Fibroblast of peridontal ligament (primary cell): Measurements from ENCODE around the gene RNF11.
A peak's percentile ranks its signal among the peaks of the same experiment; 100 is the strongest.

ENCODE experiments used
- DNase-seq: peaks from one replicate; pipeline ENCODE4 v3.0.0-alpha.2; 2010; ENCODE audit errors: extremely low read depth

The RNF11 gene

DNA sequence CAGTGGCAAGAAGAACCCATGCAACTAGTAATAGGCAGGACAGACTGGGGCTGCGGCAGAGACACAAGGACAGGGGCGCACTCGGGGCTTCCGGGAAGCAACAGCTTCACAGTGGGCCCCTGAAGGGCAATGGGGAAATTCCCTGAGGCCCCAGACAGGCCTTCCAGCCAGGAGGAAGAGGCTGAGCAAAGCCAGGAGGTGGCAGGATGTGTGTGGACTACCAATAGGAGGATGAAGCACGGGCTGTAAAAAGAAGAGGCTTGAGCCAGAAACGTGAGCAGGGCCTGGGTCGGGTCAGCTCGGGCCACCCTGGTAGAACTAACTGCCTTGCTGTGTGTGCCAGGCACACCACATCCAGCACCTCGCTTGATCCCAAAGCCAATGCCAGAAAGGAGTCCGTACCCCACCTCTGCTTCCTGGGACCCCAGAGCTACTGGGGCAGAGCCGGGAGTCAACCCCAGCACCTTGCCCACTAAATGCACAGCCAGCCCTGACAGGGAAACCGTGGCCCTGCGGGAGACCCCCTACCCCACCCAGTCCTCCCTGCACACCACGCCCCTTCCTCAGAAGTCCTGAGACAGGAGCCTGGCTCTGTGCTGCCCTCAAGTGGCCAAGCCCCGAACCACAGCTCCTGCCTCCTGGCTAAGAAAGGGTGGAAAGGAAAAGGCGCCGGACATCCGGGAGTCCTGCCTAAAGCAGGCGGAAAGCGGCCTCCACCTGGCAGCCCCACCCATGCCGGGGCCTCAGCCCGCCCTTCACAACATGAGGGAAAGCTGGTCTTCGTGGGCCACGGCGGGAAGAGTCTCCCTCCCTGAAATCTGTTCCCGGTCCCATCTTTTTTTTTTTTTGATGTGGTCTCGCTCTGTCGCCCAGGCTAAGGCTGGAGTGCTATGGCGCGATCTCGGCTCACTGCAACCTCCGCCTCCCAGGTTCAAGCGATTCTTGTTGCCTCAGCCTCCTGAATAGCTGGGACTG lies 60.6 kb downstream of the RNF11 start:
- peak; percentile 78 for DNase-seq

DNA sequence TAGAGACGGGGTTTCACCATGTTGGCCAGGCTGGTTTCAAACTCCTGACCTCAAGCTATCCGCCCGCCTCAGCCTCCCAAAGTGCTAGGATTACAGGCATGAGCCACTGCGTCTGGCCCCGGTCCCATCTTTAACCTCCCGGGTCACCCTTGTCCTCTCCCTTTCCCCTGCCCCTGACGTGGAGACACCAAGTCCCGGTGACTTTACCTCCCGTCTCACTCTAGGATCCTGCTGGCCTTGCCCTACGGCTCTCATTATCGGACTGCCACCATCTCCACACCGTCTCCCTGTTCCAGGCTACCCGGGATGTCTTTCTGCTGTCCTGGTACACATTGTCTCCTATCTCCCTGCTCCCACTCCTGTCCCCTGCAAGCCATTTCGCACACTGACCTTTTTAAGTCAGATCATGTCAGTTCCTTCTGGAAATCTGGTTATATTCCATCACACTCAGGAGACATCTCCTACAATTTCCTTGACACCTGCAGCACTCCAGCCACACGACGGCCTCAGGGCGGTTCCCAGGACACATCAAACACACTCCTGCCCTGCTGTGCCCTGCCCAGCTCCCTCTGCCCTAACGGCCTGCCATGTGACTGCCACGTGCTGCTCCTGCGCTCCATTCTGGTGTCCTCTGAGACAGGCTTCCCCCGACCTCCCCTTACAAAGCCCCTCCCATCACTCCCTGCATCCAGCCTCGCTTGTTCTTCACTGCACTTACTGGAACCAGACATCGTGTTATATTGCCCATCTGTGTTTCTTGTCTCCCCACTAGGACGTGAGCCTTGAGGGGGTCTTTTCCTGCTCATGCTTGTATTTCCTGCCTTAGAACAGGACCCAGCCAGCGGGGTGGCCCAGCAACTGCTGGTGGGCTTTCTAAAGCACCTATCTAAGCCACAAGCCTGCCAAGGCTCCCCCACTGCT lies 61.6 kb downstream of the RNF11 start:
- DNase-seq: no peak

DNA sequence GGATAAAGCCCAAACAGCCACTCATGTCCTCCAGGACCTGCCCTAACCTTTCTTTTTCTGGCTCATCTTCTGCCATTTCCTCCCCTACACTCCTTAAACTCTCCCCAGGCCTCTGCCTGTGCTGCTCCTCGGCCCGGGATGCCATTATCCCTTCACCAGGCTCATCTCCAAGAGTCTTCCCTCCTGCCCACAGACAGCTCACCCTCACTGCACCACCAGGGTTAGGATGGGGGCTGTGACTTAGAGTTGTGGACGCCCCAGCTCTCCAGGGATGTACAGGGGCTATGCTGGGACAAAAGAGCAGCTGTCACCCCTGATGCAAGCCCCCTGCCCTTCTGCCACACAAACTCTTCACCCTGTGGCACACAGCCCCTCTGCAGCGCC lies 62.2 kb downstream of the RNF11 start:
- no peak for DNase-seq

DNA sequence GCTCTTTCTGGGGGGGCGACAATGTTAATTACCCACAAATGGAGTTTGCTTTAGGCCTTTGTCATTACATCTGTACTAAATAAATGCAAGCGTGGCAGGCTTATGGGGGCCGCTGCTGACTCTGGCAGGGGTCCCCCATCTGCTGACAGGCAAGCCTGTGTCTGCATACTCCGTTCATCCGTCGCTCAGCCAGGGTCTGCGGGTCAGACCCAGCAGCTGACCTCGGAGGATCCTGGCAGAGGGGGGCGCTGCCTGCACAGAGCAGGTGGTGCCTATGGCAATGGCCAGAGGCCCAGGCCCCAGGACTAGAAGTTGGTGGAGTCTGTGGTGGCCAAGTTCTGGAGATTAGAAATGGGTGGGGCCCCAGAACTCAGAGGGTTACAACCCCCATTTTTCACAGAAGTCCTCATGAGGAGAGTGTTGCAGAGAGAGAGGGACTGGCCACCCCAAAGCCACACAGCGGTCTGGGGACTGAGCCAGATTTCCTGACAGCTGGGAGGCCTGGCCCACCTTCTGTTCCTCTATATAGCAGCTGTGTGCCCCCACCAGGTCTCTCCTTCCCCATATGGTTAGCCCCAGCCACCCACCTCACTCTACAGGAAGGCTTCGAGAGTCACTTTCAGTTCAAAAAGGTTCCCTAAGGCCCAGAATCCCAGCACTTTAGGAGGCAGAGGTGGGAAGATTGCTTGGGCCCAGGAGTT lies 63.3 kb downstream of the RNF11 start:
- no peak for DNase-seq

DNA sequence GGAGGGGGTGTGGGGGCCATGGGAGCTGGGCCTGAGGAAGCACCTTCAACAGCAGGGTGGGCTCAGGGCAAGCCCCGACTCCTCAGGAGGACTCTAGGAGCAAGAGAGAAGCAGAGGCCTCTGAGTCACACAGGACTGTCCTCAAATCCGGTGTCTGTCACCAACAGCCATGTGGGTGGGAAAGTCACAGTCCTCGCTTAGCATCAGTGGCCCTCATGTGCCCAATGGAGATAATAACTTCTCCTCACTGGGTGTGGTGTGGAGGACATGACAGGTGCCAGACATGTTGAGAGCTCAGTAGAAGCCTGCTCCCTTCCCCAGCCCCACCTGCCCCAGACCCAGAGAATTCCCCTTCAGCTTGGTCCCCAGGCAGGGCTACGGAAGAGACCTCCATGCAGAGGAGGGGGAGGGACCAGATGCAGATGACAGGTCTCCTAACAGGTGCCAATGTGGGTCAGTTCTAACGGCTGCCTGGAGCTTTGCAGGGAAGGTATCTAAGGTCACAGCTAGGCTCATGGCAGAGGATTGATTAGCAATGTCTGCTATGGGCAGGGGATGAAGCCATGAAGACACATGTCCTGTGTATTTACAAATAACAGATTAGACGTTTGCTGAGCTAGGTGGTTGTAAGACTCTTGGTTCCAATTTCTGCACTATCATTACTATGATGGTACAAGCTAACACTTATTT lies 64.1 kb downstream of the RNF11 start:
- DNase-seq: no peak

DNA sequence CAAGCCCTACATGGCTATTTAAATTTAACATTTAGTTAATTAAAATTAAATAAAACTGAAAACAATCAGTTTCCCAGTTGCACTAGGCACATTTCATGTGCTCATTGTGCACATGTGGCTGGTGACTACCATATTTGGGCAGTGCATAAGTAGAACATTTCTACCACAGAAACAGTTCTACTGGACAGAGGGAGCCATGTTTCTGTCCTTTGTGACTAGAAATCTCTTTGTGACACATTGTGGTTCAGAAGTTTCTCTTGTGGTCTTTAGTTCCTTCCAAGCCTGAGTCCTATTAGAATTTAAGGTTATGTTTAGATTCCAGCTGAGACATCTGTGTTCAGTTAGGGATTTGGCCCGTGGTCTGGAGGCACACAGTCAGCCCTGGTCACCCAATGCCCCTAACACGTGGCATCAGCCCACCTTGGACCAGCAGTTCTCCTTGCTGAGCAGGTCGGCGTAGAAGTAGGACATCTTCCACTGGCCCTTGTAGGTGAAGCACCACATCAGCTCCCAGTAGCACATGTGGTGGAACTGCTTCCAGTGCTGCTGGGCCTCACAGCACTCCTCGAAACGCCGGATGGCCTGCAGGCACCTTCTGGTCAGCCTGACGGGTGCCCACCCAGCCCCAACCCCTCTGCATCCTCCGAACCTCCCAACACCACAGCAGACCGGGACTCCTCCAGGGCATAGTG lies 65.2 kb downstream of the RNF11 start:
- DNase-seq: peak; percentile 36

DNA sequence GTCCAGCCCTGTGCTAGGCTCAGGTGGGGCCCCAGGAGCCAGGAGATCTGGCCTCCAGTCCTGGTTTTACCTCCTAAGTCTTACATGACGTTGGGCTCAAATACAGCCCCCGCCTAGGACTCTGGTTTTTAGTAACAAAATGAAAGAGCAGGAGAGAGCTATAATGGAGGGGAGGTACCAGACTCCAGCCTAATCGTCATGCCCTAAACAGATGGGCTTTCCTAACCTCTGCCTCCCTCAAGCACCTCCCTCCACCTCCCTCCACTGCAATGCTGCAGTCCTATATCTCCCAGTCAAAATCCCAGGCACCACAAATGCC lies 65.7 kb downstream of the RNF11 start:
- DNase-seq: no peak

DNA sequence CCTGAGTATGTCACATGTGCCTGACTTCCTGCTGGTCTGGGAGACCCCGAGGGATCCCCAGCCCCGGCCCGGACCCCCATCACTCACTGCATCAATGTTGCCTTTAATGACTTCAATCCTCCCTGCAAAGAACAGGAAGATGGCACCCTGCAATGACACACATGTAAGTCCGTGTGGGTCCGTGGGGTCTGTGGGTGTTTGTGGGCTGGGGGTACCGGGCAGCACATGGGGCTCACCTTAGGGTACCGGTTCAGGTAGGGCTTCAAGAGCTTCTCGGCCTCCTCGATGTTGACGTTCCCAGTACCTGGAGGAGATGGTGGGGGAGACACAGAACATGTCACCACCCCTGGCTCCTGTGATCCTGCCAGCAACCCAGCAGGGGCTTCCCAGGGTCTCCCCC lies 66.2 kb downstream of the RNF11 start:
- no peak for DNase-seq

DNA sequence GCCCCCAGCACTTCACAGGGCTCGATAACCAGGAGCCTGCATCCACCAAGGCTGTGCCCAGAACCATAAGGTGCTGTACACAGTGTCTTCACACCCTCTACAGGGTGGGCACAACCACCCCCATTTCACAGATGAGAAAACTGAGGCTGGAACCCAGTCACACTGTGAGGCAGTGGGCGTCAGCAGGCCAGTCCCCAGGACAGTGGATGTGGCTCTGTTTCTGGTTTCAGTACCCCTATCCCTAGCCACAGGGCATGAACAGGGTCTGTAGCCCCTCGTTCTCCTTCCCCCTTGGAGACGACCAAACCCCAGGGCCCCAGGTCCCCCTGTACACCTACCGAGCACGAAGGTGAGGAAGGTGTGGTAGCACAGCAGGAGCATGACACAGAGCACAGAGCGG lies 66.7 kb downstream of the RNF11 start:
- no peak for DNase-seq

DNA sequence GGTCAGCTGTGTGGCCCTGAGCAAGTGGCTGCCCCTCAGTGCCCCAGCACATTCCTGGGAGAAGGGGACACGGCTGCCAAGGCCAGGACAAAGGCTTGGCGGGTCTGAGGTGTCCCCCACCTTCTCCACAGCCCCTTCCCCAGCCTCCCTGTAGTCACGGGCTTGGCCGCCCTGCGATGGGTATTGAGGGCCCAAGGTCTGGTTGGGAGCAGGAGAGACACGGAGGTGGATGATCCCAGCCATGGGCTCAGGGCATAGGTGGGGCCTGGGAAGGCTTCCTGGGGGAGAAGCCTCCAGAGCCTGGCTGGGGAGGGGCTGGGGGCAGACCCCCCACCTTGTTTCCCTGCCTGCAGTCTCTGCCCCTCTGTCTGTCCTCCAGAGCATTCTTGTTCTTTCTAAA lies 67.2 kb downstream of the RNF11 start:
- DNase-seq: no peak

DNA sequence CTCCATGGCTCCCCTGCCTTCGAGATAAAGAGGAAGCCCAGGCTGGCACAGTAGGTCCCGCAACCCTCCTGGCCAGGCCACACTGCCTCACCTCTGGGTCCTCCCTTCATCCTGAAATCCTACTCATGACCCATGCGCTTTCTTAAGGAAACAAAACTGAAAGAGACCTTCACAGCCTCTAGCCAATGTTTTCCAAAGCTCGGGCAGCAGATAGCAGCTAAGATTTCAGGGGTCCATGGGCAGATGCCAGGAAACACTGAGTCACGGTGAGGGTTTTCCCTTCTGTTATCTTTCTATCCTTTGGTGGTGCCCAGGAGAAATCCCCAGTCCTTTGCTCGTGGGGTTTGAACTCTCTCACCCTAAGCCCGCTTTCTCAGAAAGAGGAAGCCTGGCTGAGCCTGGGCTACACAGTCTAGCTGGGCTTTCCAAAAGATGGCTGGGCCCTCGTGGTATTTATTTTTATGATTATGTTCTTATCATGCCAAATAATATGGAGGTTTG lies 67.7 kb downstream of the RNF11 start:
- DNase-seq: peak; percentile 50

DNA sequence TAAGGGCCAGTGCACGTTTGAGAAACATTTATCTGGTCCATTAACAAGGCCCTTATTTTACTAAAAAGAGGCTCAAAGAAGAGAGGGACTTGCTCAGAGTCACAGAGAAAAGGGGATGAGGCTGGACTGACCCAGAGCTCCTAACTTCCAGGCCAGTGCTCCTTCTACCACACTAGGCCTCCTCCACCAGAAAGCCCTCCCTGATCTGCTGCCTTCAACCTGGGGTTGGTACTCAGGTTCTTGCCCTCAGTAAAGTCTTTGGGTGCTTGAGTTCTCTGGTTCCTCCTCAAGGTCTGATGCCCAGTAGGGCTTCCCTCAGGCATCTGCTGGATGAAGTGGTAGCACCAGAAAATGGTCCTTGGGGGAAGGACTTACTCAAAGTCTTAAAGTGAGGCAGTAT lies 68.3 kb downstream of the RNF11 start:
- DNase-seq: no peak

DNA sequence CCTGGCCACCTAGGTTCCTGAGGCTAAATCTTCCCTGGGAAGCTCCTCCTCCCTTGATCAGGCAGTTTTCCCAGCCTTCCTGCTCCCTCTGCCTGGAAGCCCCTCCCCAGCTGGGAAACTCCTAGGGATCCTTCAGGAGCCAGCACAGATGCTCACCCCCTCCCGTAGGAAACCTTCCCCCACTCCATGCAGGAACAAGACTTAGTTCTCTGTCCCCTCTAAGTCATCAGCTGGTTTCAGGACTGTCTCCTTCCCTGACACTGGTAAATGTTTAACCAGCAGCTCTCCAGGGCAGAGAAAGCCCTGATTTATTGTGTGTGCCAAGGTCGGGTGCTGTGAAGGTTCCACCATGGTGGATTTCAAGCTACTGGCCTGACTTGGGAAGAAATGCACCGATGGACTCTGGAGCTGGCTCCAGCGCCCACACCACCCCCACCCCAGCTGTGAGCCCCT lies 69.3 kb downstream of the RNF11 start:
- no peak for DNase-seq

DNA sequence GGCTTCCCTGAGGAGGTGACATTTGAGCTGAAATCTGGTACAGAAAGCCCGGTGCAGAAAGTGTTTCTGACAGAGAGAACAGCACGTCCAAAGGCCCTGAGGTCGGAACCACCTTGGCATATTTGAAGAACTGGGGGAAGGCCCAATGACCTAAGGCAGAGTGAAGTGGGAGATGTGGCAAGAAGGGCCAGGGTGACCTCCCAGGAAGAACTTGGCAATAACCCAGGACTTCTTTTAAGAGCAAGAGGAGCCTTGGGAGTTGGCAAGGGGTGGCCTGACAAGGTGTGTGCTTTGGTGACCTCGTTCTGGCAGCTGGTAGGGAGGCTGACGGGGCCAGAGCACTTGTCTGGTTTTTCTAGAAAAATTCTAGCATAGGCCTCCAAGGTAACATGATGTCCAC lies 70.9 kb downstream of the RNF11 start:
- no peak for DNase-seq

DNA sequence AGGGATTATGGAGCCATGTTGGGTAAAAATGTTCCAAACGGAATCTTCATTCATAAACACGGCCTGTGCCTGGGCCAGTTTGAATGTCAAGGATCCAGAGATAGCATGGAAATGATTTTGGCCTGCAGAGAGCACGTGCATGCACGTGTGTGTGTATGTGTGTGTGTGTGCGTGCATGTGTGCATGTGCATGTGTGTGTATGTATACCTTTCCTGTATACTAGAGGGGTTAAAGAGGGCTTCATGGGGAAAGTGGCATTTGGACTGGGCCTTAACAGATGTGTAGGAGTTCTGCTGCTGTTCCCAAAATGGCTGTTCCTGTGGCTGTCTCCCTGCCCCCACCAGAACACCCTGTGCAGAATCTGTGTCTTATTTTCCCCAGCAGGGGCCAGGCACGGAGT lies 72.6 kb downstream of the RNF11 start:
- no peak for DNase-seq

DNA sequence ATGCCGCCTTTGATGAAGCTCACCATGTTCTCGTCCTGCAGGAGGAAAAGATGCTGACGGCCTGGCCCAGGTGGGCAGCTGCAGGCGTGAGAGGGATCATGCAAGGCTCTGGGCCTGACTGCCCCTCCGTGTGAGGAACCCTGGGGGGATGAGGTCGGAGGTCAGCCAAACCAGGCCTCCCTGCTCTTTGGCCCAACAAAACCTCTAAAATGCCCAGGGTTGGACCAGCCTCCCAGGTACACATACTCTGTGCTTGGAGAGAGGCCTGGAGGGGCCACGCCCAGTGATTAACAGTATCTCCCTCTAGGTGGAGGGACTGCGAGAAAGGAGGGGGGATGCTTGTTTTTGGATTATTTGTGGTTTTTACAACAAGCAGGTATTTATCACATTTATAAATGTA lies 73.2 kb downstream of the RNF11 start:
- no peak for DNase-seq

DNA sequence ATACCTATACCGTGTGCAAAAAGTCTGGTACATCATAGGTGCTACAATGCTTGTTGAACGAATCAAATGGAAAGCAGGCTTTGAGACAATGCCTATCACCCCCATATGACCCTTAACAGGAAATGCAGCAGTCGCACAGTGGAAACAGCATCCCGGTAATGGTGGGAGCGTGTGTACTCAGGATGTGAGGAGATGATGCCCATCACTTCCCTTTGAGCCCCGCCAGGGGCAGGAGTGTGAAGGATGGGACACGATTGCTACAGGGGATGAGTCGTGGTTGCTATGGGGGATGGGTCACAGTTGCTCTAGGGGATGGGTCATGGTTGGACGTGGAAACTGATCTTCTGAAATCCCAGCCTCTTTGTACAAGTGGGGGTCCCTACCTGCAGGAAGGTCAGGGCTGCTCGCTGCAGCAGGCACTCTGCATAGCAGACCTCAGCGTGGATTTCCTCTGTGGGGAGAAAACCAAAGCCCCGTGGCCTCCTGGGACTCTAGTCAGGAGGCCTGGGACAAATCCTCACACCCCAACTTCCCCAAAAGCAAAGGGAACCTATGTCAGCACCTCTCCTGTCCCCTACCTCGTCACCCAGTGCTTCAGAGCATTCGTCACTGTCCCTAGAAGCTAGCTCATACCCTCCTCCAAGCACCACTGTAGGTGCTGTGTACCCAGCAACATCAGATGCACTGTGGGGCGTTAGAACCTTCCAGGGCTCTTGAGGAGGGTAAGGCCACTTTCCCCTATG lies 75.0 kb downstream of the RNF11 start:
- DNase-seq: no peak

DNA sequence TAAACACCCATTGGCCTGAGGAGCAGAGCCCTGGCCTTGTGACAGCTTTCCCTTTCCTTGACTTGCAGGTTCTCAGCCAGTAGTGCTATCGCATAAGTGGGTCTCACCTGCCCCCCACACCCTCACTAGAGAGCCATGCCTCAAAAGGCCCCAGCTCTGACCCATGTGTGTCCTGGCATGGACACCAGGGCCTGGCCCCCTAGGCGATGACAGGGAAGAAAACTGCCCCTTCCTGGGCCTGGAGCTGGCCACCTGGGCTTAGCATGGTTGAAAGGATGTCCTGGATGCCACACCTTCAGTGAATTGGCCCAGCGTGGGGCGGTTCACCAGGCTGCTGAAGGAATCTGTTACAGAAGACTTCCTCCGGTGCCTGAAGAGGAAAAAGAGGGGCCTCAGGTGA lies 75.8 kb downstream of the RNF11 start:
- no peak for DNase-seq

DNA sequence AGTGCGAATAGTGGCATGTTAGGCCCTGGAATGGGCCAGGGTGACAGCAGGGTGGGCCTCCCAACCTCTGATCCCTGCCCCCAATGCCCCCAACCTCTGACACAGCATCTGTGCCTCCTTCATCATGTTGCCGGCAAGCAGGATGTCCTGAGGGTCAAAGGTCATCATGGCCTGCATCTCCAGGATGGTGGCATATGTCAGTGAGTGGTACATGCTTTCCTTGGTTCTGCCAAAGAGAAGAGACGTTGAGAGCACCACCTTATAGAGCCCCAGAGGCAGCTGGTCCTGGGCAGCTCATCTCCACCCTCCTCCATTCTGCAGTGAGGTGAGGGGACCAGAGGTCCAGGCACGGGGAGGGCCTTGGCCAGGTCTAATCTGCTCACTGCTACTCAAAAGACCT lies 76.6 kb downstream of the RNF11 start:
- no peak for DNase-seq

DNA sequence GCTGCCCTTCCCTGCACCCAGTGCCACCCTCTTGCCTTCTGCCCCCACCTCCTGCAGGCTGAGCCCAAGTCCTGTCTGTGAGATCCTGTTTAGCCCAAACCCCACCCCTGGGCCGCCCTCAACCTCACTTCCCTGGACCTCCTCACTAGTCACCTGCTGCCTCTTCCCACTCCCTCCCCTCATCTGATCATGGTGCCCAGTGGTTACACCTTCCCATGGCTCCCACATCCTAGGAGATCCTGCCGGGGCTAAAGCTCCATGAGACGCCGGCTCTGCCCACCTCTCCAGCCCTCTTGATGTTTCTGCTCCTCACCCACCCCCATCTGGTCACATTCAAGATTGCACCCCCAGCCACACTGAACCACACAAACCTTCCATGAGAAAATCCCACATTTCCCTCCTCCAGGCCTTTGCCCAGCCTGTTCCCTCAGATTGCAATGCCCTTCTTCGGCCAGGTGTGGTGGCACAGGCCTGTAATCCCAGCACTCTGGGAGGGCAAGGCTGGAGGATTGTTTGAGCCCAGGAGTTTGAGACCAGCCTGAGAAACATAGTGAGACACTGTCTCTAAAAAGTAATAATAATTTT lies 77.3 kb downstream of the RNF11 start:
- no peak for DNase-seq
